Inflammatory macrophage treated with lipopolysaccharide for 4 hours (primary cell): ENCODE results near the gene APOE.
"Not testable (repeated sequence)": the region's sequence is repeated elsewhere in the genome, so short reads cannot be mapped to it uniquely, and the experiment has no call there.

ENCODE experiments used
- DNase-seq: peaks from one replicate; pipeline ENCODE4 v3.0.0-alpha.2; 2020

Gene APOE

DNA sequence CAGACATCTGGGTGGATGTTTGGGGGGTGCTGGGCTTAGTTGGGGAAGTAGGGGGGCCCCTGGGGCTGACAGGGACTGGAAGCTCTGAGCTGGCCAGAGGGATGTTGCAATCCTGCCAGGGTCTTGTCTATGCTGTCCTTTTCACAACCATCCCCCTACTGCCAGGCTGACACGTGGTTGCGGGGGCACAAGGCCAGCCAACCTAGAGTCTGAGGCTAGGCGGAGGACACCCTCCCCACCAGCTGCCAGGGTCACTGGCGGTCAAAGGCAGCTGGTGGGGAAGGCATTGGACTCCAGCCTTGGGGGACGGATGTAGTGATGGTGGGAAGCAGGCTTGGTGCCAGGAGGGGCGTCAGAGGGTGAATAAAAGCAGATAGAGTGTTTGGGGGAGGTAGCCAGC is 7.3 kb downstream of the APOE start:
- DNase-seq, result peak; percentile 77

DNA sequence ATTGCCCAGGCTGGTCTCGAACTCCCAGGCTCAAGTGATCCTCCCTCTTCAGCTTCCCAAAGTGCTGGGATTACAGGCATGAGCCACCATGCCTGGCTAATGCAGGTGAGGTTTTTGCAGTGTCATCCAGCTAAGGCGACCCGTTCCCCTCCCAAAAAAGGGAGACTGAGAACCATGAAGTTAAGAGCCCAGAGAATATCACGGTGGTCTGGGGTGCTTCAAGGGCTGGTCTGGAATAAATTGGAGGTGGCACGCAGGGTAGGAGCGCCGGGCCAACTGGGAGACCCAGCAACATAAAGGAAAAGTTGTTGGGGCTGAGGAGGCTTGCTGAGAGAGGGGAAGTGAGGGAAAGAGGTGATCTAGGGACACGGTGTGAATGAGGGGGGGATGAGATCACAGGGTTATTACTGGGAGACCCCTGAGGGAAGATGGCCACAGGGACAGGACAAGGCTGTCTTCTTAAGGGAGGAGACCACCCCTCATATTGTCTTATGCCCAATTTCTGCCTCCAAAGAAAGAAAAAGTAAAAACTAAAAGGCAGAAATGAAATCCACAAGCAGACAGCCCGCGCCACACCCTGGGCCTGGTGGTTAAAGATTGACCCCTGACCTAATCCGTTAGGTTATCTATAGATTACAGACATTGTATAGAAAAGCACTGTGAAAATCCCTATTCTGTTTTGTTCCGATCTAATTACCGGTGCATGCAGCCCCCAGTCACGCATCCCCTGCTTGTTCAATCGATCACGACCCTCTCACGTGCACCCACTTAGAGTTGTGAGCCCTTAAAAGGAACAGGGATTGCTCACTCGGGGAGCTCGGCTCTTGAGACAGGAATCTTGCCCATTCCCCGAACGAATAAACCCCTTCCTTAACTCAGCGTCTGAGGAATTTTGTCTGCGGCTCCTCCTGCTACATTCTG is 8.2 kb downstream of the APOE start:
- DNase-seq, result not testable (repeated sequence)

DNA sequence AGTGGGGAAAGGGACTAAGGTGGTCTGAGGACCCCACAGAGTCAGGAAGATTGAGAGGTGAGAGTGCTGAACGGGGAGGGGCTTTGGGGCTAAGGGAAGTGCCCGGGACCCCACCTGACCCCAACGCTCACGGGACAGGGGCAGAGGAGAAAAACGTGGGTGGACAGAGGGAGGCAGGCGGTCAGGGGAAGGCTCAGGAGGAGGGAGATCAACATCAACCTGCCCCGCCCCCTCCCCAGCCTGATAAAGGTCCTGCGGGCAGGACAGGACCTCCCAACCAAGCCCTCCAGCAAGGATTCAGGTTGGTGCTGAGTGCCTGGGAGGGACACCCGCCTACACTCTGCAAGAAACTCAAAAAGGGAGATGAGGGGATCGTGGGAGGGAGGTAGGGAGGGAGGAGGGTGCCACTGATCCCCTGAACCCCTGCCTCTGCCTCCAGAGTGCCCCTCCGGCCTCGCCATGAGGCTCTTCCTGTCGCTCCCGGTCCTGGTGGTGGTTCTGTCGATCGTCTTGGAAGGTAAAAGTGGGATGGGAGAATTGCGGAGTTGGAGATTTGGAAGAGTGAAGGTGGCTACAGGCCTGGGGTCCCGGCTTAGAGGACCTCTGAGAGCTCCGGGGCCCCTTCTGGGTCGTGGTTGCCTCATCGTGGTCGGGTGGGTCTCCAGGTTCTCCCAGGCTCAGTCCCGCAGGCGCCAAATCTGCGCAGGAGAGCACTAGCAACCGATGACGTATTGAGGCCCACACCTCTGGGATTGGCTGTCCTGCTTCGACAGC is 9.0 kb downstream of the APOE start, which contains the start of gene APOC1:
Gene APOC1 (plus strand): TSS at position 176 of the 774 bp plus-strand sequence. CDS start 284 bp downstream, at position 460.
- peak; percentile 82 for DNase-seq

DNA sequence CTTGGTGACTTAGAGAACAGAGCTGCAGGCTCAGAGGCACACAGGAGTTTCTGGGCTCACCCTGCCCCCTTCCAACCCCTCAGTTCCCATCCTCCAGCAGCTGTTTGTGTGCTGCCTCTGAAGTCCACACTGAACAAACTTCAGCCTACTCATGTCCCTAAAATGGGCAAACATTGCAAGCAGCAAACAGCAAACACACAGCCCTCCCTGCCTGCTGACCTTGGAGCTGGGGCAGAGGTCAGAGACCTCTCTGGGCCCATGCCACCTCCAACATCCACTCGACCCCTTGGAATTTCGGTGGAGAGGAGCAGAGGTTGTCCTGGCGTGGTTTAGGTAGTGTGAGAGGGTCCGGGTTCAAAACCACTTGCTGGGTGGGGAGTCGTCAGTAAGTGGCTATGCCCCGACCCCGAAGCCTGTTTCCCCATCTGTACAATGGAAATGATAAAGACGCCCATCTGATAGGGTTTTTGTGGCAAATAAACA is 18.7 kb downstream of the APOE start:
- DNase-seq, result no peak

DNA sequence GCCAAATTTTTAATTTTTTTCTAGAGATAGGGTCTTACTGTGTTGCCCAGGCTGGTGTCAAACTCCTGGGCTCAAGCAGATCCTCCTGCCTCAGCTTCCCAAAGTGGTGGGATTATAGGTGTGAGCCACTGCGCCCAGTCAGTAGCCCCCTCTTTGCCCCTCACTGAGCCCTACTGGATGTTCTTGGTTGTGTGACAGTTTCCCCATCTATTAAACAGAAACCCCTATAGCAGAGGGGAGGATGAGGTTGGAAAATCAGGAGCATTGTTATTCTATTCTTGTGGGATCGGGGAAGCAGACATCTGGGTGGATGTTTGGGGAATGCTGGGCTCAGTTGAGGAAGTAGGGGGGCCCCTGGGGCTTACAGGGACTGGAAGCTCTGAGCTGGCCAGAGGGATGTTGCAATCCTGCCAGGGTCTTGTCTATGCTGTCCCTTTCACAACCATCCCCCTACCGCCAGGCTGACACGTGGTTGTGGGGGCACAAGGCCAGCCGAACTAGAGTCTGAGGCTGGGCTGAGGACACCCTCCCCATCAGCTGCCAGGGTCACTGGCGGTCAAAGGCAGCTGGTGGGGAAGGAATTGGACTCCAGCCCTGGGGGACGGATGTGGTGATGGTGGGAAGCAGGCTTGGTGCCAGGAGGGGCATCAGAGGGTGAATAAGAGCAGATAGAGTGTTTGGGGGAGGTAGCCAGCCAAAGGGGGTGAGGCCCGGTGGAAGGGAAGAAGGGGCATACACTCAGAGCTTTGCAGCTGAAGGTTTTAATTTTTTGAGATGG is 19.7 kb downstream of the APOE start:
- DNase-seq, result peak; percentile 84

DNA sequence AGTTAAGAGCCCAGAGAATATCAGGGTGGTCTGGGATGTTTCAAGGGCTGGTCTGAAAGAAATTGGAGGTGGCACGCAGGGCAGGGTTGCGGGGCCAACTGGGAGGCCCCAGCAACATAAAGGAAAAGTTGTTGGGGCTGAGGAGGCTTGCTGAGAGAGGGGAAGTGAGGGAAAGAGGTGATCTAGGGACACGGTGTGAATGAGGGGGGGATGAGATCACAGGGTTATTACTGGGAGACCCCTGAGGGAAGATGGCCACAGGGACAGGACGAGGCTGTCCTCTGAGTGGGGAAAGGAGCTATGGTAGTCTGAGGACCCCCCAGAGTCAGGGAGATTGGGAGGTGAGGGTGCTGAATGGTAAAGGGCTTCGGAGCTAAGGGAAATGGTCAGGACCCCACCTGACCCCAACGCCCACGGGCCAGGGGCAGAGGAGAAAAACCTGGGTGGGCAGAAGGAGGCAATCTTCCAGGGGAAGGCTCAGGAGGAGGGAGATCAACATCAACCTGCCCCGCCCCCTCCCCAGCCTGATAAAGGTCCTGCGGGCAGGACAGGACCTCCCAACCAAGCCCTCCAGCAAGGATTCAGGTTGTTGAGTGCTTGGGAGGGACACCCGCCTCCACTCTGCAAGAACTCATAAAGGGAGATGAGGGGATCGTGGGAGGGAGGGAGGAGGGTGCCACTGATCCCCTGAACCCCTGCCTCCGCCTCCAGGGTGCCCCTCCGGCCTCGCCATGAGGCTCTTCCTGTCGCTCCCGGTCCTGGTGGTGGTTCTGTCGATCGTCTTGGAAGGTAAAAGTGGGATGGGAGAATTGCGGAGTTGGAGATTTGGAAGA is 20.9 kb downstream of the APOE start:
- not testable (repeated sequence) for DNase-seq

DNA sequence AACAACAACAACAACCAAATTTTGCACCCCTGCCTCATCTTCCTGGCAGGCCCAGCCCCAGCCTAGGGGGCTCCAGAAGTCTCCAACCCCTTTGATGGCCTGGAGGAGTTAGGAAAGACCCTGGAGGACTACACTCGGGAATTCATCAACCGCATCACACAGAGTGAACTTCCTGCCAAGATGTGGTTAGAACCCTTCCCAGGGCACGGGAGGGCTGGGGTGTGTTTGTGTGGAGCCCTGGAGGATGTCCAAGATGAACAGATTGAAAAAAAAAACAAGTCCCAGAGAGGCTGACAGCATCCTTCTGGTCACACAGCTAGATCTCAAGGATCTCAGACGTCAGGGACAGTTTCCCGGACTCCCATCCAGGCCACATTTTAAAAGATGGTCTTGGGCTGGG is 22.1 kb downstream of the APOE start:
- no peak for DNase-seq

DNA sequence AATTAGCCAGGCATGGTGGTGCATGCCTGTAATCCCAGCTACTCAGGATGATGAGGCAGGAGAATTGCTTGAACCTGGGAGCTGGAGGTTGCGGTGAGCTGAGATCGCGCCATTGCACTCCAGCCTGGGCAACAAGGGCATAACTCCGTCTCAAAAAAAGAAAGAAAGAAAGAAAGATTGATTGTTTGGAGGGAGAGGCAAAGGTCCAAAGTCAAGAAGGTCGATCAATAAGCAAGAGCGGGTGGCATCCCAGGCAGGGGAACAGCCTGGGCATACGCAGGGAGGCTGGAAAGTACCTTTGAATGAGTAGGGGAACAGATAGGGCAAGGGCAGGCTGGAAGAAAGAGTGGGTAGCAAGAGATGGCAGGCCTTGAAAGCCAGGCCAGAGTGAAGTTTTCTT is 24.5 kb downstream of the APOE start:
- DNase-seq, result no peak

DNA sequence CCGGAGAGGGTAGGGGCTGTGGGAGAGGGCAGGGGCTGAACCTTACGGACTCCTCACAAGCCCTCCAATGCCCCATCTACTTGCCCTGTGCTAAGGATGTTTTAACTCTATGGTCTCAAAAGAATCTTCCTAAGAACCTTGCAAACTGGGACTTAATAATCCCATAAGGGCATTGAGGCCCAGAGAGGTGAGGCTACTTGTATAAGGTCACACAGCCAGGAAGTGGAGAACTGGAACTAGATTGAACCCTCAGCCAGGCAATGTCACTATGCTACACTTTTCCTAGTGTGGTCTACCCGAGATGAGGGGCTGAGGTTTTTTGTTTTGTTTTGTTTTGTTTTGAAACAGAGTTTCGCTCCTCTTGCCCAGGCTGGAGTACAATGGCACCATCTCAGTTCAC is 25.9 kb downstream of the APOE start:
- DNase-seq, result no peak

DNA sequence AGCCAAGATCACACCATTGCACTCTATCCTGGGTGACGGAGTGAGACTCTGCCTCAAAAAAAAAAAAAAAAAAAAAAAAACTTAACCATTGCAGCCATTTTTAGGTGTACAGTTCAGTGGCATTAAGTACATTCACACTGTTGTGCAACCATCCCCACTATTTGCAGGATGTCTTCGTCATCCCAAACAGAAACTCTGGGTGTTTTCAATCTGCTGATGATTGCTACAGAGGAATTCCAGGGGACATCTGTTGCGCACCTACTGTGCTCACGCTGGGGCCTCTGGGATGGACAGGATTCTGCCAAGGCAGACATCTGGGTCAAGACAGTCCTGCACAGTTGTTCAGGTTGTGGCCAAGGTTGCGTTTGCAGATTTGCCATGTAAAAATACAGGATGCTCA is 34.1 kb downstream of the APOE start:
- DNase-seq, result peak; percentile 39

DNA sequence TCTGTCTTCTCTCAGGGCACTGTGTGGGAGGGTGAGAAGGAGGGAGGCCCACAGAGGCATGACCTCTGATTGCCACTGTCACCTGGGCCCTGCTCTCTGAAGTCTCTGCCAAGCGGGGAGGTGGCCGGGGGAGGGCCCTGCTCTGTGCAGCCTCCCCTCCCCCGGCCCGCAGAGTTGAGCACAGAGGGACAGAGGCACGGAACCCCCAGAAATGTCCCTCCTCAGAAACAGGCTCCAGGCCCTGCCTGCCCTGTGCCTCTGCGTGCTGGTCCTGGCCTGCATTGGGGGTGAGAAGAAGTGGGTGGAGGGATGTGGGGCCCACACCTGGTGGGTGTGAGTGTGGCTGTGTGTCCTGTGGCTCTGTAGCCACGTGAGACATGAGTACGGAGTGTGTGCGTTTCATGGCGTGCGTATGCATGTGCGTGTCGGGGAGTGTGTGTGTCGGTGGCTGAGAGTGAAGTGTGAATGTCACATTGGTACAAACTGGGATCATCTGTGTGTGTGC is 36.5 kb downstream of the APOE start, which contains the start of gene APOC4:
Gene APOC4 (plus strand): TSS at position 171 of the 505 bp plus-strand sequence. CDS start 41 bp downstream, at position 212.
- no peak for DNase-seq

DNA sequence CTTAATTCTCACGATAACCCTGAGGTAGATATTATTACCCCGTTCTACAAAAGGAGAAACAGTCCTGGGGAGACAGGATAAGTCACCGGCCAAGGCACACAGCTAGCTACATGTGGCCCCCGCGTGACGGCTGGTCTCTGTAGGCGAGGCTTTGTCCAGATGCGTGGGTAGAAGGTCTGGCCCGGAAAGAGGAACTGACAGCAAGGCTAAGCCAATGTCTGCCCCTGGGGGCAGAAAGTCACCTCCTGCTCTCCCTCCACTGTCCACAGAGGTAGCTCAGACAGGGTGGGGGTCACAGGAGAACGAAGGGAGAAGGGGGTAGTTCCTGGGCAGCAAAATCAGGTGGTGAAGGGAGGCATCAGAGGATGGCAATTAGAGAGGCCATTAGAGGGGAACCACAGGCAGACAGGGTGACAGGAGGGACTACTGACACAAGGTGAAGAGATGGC is 38.2 kb downstream of the APOE start:
- peak; percentile 97 for DNase-seq

DNA sequence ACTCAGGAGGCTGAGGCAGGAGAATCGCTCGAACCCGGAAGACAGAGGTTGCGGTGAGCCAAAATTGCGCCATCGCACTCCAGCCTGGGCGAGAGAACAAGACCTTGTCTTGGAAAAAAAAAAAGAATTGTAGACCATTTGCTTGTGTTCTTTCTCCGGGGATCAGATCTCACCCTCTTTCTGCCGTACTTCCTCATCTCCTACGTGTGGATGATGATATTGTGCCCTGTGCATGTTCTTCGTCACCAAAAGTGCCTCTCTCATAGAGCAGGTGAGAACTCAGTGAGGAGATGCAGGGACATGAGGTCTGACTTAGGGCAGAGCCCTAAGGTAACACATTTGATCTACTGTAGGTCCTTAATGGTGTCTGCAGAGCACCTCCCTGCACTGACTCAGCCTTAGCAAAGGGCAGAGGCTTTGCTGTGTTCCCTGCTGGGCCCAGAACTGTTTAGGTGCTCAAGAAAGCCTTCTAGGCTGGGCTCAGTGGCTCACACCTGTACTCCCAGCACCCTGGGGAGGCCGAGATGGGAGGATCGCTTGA is 41.5 kb downstream of the APOE start:
- DNase-seq, result peak; percentile 22

DNA sequence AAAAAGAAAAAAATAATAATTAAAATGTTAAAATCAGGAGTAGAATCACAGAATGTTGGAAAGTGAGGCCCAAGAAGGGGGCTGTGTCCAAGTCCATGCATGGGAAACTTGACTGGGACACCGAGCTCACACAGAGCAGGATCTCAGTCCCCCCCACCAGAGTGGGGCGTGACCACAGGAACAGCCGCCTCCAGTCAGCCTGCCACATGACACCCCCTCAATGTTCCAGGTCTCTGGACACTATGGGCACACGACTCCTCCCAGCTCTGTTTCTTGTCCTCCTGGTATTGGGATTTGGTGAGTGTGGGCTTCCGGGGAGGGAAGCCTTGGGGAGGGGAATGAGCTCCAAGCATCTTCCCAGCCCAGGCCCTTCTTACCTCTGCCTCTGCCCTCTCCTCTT is 42.6 kb downstream of the APOE start:
- no peak for DNase-seq

DNA sequence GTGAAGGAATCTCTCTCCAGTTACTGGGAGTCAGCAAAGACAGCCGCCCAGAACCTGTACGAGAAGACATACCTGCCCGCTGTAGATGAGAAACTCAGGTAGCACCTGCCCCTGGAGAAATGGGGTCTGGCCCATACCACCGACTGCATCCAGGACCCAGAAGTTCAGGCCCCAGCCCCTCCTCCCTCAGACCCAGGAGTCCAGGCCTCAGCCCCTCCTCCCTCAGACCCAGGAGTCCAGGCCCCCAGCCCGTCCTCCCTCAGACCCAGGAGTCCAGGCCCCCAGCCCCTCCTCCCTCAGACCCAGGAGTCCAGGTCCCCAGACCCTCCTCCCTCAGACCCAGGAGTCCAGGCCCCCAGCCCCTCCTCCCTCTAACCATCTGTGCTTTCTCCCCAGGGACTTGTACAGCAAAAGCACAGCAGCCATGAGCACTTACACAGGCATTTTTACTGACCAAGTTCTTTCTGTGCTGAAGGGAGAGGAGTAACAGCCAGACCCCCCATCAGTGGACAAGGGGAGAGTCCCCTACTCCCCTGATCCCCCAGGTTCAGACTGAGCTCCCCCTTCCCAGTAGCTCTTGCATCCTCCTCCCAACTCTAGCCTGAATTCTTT is 43.3 kb downstream of the APOE start:
- no peak for DNase-seq

DNA sequence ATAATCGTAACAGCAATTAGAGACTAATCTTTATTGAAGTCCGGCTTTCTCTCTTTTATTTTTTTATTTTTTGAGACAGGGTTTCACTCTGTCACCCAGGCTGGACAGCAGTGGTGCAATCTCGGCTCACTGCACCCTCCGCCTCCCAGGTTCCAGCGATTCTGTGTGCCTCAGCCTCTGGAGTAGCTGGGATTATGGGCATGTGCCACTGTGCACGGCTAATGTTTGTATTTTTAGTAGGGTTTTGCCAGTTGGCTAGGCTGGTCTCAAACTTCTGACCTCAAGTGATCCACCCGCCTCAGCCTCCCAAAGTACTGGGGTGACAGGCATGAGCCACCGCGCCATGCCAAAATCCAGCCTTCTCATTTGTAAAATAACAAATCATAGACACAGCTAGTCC is 44.0 kb downstream of the APOE start:
- no peak for DNase-seq

DNA sequence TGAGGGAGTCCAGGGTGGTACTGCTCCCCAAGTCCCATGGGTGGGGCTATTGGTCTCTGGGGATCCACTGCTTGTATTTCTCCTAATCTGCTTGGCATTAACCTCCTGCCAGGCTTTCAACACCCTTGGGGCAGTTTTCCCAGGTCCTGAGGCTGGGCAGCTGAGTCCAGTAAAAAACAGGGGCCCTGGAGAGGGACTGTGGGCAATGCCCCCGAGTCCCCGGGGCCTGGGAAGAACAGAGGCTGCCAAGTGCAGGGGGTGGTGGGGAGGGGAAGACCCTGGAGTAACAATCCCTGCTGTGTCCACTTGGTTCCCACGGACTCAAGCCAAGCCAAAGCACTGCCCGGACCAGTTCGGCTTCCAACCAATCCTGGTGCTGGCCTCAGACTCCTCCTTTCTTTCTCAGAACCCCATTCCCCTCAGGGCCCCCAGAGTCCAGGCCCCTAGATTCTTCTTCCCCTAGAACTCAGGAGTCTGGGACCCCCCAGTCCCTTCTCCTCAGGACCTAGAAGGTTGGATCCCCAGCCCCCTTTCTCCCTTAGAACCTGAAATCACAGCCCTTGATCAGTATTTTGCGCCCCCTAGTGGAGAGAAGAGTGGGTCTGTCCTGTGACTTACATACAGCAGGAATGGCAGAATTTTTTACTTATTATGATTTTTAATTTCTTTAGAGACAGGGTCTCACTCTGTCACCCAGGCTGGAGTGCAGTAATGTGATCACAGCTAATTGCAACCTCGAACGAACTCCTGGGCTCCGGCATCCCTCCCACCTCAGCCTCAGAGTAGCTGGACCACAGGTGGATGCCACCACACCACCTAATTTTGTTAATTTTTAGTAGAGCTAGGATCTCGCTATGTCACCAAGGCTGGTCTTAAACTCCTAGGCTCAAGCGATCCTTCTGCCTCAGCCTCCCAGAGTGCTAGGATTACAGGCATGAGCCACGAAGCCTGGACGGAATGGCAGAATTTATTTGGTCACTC is 45.9 kb downstream of the APOE start:
- peak; percentile 81 for DNase-seq

DNA sequence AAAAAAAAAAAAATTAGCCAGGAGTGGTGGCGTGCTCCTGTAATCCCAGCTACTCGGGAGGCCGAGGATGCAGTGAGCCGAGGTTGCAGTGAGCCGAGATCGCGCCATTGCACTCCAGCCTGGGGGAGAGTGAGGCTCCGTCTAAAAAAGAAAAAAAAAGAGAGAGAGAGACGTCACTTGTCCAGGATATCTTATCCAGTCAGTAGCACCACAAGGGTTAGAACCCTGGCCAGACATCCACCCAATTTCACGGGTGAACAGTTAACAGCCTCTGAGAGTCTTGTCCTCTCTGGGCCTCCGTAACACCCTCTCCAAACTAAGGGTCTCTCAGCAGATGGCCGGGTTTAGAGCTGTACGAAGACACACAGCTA is 48.7 kb downstream of the APOE start:
- no peak for DNase-seq
